Measurements from ENCODE around the gene METTL21C. TPM values are rescaled to one million over a fixed set of nuclear protein-coding genes. Genes with fewer than 3 reads are reported as not detected.

METTL21C gene
- total RNA-seq, 3 donors from 2014 or later (not counting 1 experiment from before 2014, with no cell fraction given) = not detected

DNA sequence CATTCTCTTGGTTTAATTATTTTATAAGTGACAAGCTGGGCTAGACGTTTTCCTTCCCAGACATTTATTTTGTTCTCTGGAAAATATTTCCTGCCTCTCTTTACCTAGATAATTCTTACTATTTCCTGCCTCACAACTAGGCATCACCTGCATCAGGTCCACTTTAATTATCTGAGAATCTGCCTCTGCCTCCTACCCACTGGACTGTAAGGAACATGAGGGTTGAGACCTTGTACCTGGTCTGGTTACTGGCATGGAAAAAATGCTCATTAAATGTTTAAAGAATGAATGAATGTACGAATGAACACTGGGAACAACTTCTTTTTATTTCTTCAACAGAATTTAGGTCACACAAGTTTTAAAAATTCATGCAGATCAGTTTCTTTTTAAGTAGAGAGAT is 13.4 kb upstream of the METTL21C start:
- Histone ChIP-seq H3K27ac (ENCODE audit: low read length) (no peak overlapping the region), H3K27me3 (ENCODE audit: control insufficient read depth, insufficient read depth, low read length) (peaks cover 2% of the 10 kb centered on the region), H3K9me3 (ENCODE audit: control insufficient read depth, insufficient read depth, low read length) (peaks cover 5% of the 10 kb centered on the region), H3K4me3 (ENCODE audit: low read length) (no peak overlapping the region), H3K36me3 (ENCODE audit: control insufficient read depth, insufficient read depth, low read length) (no peaks in the 10 kb centered on the region), H3K4me1 (ENCODE audit: control insufficient read depth, insufficient read depth, low read length) (no peaks in the 10 kb centered on the region)
- no peak overlapping the region for H3K4me3 Mint-ChIP-seq
- no peak for DNase-seq
- no peaks in the 10 kb centered on the region for H3K9me3 Mint-ChIP-seq
- TF ChIP-seq, protein P1, sequence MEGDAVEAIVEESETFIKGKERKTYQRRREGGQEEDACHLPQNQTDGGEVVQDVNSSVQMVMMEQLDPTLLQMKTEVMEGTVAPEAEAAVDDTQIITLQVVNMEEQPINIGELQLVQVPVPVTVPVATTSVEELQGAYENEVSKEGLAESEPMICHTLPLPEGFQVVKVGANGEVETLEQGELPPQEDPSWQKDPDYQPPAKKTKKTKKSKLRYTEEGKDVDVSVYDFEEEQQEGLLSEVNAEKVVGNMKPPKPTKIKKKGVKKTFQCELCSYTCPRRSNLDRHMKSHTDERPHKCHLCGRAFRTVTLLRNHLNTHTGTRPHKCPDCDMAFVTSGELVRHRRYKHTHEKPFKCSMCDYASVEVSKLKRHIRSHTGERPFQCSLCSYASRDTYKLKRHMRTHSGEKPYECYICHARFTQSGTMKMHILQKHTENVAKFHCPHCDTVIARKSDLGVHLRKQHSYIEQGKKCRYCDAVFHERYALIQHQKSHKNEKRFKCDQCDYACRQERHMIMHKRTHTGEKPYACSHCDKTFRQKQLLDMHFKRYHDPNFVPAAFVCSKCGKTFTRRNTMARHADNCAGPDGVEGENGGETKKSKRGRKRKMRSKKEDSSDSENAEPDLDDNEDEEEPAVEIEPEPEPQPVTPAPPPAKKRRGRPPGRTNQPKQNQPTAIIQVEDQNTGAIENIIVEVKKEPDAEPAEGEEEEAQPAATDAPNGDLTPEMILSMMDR (IDR thresholded peaks at IDR 0.05) = no peak
- no peak overlapping the region for H3K27ac Mint-ChIP-seq
- ATAC-seq = no peak
- WGBS (ENCODE audit: insufficient coverage) = 50% methylated on average over 1 of the region's 2 CpGs
- intact Hi-C loops (cut with micrococcal nuclease) = no loop called here
- no peaks in the 10 kb centered on the region for H3K36me3 Mint-ChIP-seq
- H3K27me3 Mint-ChIP-seq (ENCODE audit: low read depth in 2 of 2) = peaks cover 5 to 13% of the 10 kb centered on the region in 2 donors
- H3K4me1 Mint-ChIP-seq = no peaks in the 10 kb centered on the region

DNA sequence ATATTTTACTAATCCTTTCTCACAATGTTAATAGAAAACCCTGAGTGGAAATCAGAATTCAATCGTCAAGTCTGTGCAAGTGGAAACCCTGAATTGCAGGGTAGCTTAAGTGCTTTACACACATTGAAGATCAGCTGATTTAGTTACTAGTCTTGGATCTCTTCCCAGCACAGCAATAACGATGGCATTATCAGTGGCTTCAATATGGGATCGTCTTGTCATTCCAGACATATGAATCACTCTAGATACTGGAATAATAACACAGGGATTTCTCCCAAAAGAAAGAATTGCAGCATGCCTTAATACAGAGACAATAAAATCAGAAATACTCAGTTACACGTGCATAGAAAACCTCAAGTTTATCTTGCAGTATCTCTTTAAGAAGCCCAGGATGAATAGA is 12.6 kb upstream of the METTL21C start:
- H3K36me3 ChIP-seq (ENCODE audit: control insufficient read depth, insufficient read depth, low read length) = no peaks in the 10 kb centered on the region
- intact Hi-C loops (cut with micrococcal nuclease) = no loop called here
- H3K9me3 Mint-ChIP-seq = no peaks in the 10 kb centered on the region
- TF ChIP-seq, protein P1 (IDR thresholded peaks at IDR 0.05) = no peak
- no peak overlapping the region for H3K4me3 ChIP-seq (ENCODE audit: low read length)
- peaks cover 5% of the 10 kb centered on the region for H3K9me3 ChIP-seq (ENCODE audit: control insufficient read depth, insufficient read depth, low read length)
- H3K27ac ChIP-seq (ENCODE audit: low read length) = no peak overlapping the region
- no peak for DNase-seq
- peaks cover 5 to 16% of the 10 kb centered on the region in 2 donors for H3K27me3 Mint-ChIP-seq (ENCODE audit: low read depth in 2 of 2)
- H3K4me3 Mint-ChIP-seq = no peak overlapping the region
- no peaks in the 10 kb centered on the region for H3K4me1 ChIP-seq (ENCODE audit: control insufficient read depth, insufficient read depth, low read length)
- H3K36me3 Mint-ChIP-seq = no peaks in the 10 kb centered on the region
- WGBS (ENCODE audit: insufficient coverage) = 86% methylated on average over 3 of the region's 4 CpGs
- H3K27ac Mint-ChIP-seq = no peak overlapping the region
- no peaks in the 10 kb centered on the region for H3K4me1 Mint-ChIP-seq
- ATAC-seq = no peak
- H3K27me3 ChIP-seq (ENCODE audit: control insufficient read depth, insufficient read depth, low read length) = peaks cover 2% of the 10 kb centered on the region

DNA sequence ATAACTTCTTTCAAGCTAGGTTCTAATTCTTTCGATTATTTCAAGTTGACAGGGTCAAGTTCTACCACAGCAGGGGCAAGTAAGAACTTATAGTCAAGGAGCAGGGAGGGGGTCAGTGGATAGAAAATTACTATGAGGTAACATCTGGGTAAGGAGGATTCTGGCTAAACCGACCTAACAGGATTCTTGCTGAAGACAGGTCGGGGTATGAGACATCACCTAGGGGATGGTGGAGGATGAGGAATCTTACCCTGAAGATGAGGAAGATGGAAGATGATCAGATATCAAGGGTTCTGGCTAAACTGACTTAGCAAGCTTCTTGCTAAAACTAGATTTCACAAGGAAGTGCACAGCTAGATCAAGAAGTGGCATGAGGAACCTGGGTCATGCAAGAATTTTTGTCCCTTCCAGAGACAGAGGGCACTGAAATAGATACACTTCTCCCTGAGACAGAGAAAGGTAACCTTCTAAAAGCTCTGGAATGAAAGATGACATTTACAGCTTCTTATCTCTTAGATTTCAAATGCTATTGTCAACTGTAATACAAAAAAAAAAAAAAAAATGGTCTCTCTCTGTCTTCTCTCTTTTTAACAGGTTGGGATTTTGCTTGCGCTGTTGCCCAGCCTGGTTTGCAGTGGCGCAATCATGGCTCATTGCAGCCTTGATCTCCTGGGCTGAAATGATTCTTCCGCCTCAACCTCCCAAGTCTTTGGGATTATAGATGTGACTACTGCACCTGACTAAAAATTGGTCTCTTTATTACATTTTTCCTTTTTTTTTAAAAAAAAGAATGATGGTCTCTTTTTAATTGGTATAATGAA is 9.6 kb upstream of the METTL21C start:
- intact Hi-C loops (cut with micrococcal nuclease) = no loop called here

More for the DNA sequence above, 9.6 kb upstream of the METTL21C start:
- H3K4me3 Mint-ChIP-seq = no peak overlapping the region
- H3K36me3 Mint-ChIP-seq = no peaks in the 10 kb centered on the region
- Histone ChIP-seq H3K4me1 (ENCODE audit: control insufficient read depth, insufficient read depth, low read length) (no peaks in the 10 kb centered on the region), H3K4me3 (ENCODE audit: low read length) (no peak overlapping the region), H3K27ac (ENCODE audit: low read length) (no peak overlapping the region), H3K27me3 (ENCODE audit: control insufficient read depth, insufficient read depth, low read length) (peaks cover 2% of the 10 kb centered on the region), H3K36me3 (ENCODE audit: control insufficient read depth, insufficient read depth, low read length) (no peaks in the 10 kb centered on the region), H3K9me3 (ENCODE audit: control insufficient read depth, insufficient read depth, low read length) (peaks cover 5% of the 10 kb centered on the region)
- no peak overlapping the region for H3K27ac Mint-ChIP-seq
- DNase-seq (no peak), ATAC-seq (no peak)
- H3K9me3 Mint-ChIP-seq = no peaks in the 10 kb centered on the region
- 88% methylated on average over 6 of the region's 6 CpGs for WGBS (ENCODE audit: insufficient coverage)
- H3K27me3 Mint-ChIP-seq (ENCODE audit: low read depth in 2 of 2) = peaks cover 5 to 16% of the 10 kb centered on the region in 2 donors
- no peaks in the 10 kb centered on the region for H3K4me1 Mint-ChIP-seq
- TF ChIP-seq, protein P1 (IDR thresholded peaks at IDR 0.05) = no peak

All from natural killer cell (primary cell).